ENCODE measurements around the gene PLCB4. TPM values are rescaled to one million over a fixed set of nuclear protein-coding genes. Genes with fewer than 3 reads are reported as not detected.

The PLCB4 gene
- total RNA-seq, 1 donor from 2014 or later: 38.0 TPM

- no peak for DNase-seq (ENCODE audit: low spot score in 2 of 2)
- H3K36me3 ChIP-seq: no peaks in the 10 kb centered on the region
- H3K27ac ChIP-seq: no peak overlapping the region
- no peaks in the 10 kb centered on the region for H3K27me3 ChIP-seq
- no peak for TF ChIP-seq CTCF (IDR thresholded peaks at IDR 0.05)
- H3K4me3 ChIP-seq: no peak overlapping the region
- no peaks in the 10 kb centered on the region for H3K9me3 ChIP-seq
- H3K4me1 ChIP-seq: no peaks in the 10 kb centered on the region
- intact Hi-C loops (cut with DNase I): no loop called here
Measured at GRCh38 chr20:9227896-9228615, 159.2 kb downstream of the PLCB4 start.

- Histone ChIP-seq H3K36me3 (no peaks in the 10 kb centered on the region), H3K27ac (no peak overlapping the region), H3K27me3 (no peaks in the 10 kb centered on the region), H3K4me1 (no peaks in the 10 kb centered on the region), H3K9me3 (no peaks in the 10 kb centered on the region), H3K4me3 (no peak overlapping the region)
- no peak for TF ChIP-seq CTCF (IDR thresholded peaks at IDR 0.05)
- intact Hi-C loops (cut with DNase I): no loop called here
- no peak for DNase-seq (ENCODE audit: low spot score in 2 of 2)
Measured at GRCh38 chr20:9228774-9229450, 160.0 kb downstream of the PLCB4 start.

- intact Hi-C loops (cut with DNase I): no loop called here
- no peaks in the 10 kb centered on the region for H3K9me3 ChIP-seq
- no peak overlapping the region for H3K27ac ChIP-seq
- no peaks in the 10 kb centered on the region for H3K4me1 ChIP-seq
- H3K27me3 ChIP-seq: no peaks in the 10 kb centered on the region
- H3K36me3 ChIP-seq: no peaks in the 10 kb centered on the region
- no peak overlapping the region for H3K4me3 ChIP-seq
- no peak for DNase-seq (ENCODE audit: low spot score in 2 of 2)
- TF ChIP-seq CTCF (IDR thresholded peaks at IDR 0.05): no peak
Measured at GRCh38 chr20:9230406-9230805, 161.5 kb downstream of the PLCB4 start.

GRCh38 chr20:9233804-9234203 is 164.9 kb downstream of the PLCB4 start:
- Histone ChIP-seq H3K9me3 (no peaks in the 10 kb centered on the region), H3K27me3 (no peaks in the 10 kb centered on the region), H3K36me3 (no peaks in the 10 kb centered on the region), H3K4me1 (no peaks in the 10 kb centered on the region), H3K27ac (no peak overlapping the region), H3K4me3 (no peak overlapping the region)
- no peak for TF ChIP-seq CTCF (IDR thresholded peaks at IDR 0.05)
- intact Hi-C loops (cut with DNase I): no loop called here
- no peak for DNase-seq (ENCODE audit: low spot score in 2 of 2)

- intact Hi-C loops (cut with DNase I): no loop called here
- Histone ChIP-seq H3K9me3 (no peaks in the 10 kb centered on the region), H3K36me3 (no peaks in the 10 kb centered on the region)
Measured at GRCh38 chr20:9235518-9235917, 166.6 kb downstream of the PLCB4 start.

More at GRCh38 chr20:9235518-9235917, 166.6 kb downstream of the PLCB4 start:
- Histone ChIP-seq H3K4me3 (no peak overlapping the region), H3K4me1 (no peaks in the 10 kb centered on the region), H3K27ac (no peak overlapping the region), H3K27me3 (no peaks in the 10 kb centered on the region)
- TF ChIP-seq CTCF (IDR thresholded peaks at IDR 0.05): no peak
- DNase-seq (ENCODE audit: low spot score in 2 of 2): no peak
